ENCODE data around the gene ITGB5. TPM values are rescaled to one million over a fixed set of nuclear protein-coding genes. Genes with fewer than 3 reads are reported as not detected.

The ITGB5 gene
- total RNA-seq, 1 donor from 2014 or later, result 81.9 TPM

DNA sequence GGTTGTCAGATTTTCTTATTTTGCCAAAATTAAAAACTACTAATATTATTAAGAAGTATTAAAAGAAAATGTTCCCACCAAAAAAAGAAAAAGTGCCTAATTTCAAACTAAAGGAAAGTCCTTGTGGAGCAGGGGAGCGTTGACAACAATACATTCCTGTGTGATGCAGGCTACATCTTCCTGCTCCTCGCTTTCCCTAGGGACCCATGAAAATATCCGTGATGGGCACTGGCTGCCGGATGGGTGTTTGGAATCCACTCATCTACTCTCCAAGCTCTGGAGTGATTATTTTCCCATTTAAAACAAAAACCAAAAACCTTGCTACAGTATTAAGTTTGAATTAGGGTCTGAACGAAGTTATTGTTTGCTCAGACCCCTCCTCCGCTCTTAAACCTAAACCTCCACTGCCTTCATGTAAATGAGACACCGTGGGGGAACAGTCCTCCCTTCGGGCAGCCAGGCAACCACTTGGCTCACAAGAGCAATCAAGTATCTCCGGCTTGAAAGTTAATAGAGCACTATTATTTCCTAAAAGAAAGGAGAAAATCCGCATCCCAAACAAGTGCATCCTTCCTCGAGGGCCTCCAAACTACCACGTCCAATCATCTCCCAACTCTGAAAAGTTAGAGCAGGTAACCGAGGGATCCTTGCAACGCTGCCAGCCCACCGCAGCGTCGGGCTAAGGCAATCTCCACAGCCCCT lies 1.5 kb downstream of the ITGB5 start:
- TF ChIP-seq, protein P1, sequence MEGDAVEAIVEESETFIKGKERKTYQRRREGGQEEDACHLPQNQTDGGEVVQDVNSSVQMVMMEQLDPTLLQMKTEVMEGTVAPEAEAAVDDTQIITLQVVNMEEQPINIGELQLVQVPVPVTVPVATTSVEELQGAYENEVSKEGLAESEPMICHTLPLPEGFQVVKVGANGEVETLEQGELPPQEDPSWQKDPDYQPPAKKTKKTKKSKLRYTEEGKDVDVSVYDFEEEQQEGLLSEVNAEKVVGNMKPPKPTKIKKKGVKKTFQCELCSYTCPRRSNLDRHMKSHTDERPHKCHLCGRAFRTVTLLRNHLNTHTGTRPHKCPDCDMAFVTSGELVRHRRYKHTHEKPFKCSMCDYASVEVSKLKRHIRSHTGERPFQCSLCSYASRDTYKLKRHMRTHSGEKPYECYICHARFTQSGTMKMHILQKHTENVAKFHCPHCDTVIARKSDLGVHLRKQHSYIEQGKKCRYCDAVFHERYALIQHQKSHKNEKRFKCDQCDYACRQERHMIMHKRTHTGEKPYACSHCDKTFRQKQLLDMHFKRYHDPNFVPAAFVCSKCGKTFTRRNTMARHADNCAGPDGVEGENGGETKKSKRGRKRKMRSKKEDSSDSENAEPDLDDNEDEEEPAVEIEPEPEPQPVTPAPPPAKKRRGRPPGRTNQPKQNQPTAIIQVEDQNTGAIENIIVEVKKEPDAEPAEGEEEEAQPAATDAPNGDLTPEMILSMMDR (conservative IDR thresholded peaks at IDR 0.05), result no peak
- Mint-ChIP-seq H3K27me3 (ENCODE audit: low read depth) (peaks cover 14% of the 10 kb centered on the region), H3K9me3 (no peaks in the 10 kb centered on the region), H3K27ac (ENCODE audit: unreplicated experiment) (peak overlapping the region; percentile 85), H3K4me3 (peak overlapping the region; percentile 95), H3K36me3 (ENCODE audit: low read depth) (no peaks in the 10 kb centered on the region), H3K4me1 (peaks cover 52% of the 10 kb centered on the region)
- no peak for DNase-seq (ENCODE audit: low read depth, low spot score)

DNA sequence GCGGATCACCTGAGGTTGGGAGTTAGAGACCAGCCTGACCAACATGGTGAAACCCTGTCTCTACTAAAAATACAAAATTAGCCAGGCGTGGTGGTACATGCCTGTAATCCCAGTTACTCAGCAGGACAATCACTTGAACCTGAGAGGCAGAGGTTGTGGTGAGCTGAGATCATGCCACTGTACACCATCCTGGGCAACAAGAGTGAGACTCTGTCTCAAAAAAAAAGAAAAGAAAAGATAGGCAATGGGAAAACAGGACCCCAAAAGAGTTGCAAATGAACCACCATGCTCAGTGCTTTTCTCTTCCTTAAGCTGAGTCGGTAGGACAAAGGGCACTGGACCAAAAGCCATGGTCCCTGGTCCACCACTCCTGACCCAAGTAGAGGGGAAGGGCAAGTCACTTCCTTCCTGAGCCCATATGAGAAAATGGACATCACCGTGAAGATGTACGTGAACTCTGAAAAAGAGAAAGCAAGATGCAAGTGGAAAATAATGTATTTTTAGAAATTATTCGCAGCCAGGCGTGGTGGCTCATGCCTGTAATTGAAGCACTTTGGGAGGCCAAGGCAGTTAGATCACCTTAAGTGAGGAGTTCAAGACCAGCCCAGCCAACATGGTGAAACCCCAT lies 2.6 kb downstream of the ITGB5 start:
- Mint-ChIP-seq H3K27ac (ENCODE audit: unreplicated experiment) (no peak overlapping the region), H3K4me1 (peaks cover 60% of the 10 kb centered on the region), H3K36me3 (ENCODE audit: low read depth) (no peaks in the 10 kb centered on the region), H3K27me3 (ENCODE audit: low read depth) (peaks cover 12% of the 10 kb centered on the region), H3K4me3 (peak overlapping the region; percentile 95), H3K9me3 (no peaks in the 10 kb centered on the region)
- no peak for DNase-seq (ENCODE audit: low read depth, low spot score)
- TF ChIP-seq, protein P1 (conservative IDR thresholded peaks at IDR 0.05), result no peak

DNA sequence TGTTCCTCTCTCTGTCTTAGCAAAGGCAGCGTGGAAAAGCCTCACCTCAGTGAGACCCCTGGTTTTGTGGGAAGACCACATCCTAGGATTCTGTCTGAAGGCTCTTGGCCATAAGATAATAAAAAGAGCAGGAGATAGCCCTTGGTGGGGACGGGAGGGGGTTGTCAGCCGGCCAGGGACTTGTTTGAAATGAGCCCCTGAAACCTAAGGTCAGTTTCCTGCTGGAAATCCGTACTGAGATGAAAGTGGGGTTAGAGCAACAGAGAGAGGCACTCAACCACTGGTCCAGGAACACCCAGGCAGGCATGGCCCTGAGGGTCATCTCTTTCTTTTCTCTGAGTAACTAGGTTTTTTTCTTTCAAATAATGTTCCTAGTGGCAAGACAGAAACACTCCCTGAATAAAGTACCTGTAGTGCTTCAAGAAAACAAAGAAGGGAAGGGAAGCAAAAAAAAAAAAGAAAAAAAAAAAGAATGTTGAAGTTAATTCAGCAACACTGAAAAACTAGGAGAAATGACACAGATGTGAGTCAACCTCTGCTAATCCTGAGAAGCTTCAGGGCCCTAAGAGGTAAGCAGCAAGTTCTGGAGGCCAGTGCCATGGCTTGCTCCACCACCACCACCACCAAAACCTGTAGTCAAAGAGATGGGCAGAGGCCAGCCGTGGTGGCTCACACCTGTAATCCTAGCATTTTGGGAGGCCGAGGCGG lies 3.2 kb downstream of the ITGB5 start:
- peak overlapping the region; percentile 95 for H3K4me3 Mint-ChIP-seq
- H3K27ac Mint-ChIP-seq (ENCODE audit: unreplicated experiment), result peak overlapping the region; percentile 79
- H3K4me1 Mint-ChIP-seq, result peaks cover 67% of the 10 kb centered on the region
- peaks cover 12% of the 10 kb centered on the region for H3K27me3 Mint-ChIP-seq (ENCODE audit: low read depth)
- TF ChIP-seq, protein P1 (conservative IDR thresholded peaks at IDR 0.05), result no peak
- DNase-seq (ENCODE audit: low read depth, low spot score), result no peak
- no peaks in the 10 kb centered on the region for H3K9me3 Mint-ChIP-seq
- no peaks in the 10 kb centered on the region for H3K36me3 Mint-ChIP-seq (ENCODE audit: low read depth)

DNA sequence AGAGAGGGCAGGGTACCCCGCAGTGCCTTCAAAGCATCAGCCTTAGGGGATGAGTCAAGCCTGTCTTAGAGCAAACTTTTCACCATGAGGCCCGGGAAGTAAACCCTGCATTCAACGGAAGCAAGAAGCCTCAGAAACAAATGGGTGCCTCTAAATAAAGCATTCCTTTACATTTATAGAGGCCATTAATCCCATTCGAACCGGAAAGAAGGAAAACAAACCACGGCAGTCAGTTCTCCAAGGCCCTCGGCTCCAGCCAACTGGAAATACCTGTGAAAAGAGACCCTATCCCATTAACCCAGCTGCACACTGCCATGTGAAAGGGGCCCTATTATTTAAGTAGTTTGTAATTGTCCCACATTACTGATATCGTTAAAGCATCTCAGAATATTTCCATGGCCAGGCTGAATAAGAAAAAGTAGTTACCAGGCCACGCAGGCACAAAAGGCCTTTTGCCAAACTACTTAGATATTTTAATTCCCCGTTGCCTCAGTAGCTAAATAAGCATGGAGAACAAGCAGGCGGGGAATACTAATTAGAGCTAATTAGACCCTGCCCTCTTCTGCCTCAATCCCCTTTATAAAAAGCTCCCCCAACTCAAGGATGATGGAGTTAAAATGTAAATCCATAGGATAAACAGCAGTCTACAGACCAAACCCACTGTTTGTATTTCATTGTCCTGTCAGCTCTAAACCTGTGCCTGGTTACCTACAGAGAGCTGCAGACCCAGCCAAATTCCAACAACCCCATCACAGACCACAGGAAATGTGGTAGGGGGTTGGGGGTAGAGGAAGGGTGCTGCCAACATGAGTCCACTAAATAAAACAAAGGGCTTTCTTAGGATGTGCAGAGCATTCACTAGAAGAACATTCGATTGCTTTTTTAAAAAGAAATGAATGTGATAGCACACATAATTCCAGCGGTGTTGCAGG lies 4.1 kb downstream of the ITGB5 start:
- Mint-ChIP-seq H3K36me3 (ENCODE audit: low read depth) (no peaks in the 10 kb centered on the region), H3K27ac (ENCODE audit: unreplicated experiment) (peak overlapping the region; percentile 79), H3K9me3 (no peaks in the 10 kb centered on the region), H3K4me1 (peaks cover 68% of the 10 kb centered on the region), H3K4me3 (peak overlapping the region; percentile 95), H3K27me3 (ENCODE audit: low read depth) (peaks cover 7% of the 10 kb centered on the region)
- TF ChIP-seq, protein P1 (conservative IDR thresholded peaks at IDR 0.05), result no peak
- DNase-seq (ENCODE audit: low read depth, low spot score), result no peak

Data from neural crest cell (in vitro differentiated cells).